HG03439 (cell line): Measurements from ENCODE around the gene OSTF1.

Experiments
- ATAC-seq: cut with Tn5 transposase; IDR thresholded peaks from one replicate; pipeline ENCODE4 v1.9.1; 2021; ENCODE audit warnings: mild to moderate bottlenecking, moderate library complexity; ENCODE audit not compliant: unreplicated experiment

Gene OSTF1

GRCh38 chr9:75161116-75161857 is 73.0 kb downstream of the OSTF1 start:
- no peak for ATAC-seq

GRCh38 chr9:75163764-75164163 is 75.5 kb downstream of the OSTF1 start:
- no peak for ATAC-seq

GRCh38 chr9:75164573-75164972 is 76.3 kb downstream of the OSTF1 start:
- ATAC-seq, result no peak

GRCh38 chr9:75167281-75167680 is 79.0 kb downstream of the OSTF1 start:
- ATAC-seq, result no peak

- ATAC-seq, result no peak
Measured at GRCh38 chr9:75168270-75169178, 80.2 kb downstream of the OSTF1 start.

GRCh38 chr9:75169623-75170022 is 81.3 kb downstream of the OSTF1 start:
- no peak for ATAC-seq

- no peak for ATAC-seq
Measured at GRCh38 chr9:75170898-75171360, 82.6 kb downstream of the OSTF1 start.

- ATAC-seq, result no peak
Measured at GRCh38 chr9:75175395-75175794, 87.1 kb downstream of the OSTF1 start.

GRCh38 chr9:75176037-75176436 is 87.7 kb downstream of the OSTF1 start:
- ATAC-seq, result no peak

- ATAC-seq, result no peak
Measured at GRCh38 chr9:75181750-75182149, 93.4 kb downstream of the OSTF1 start.

- ATAC-seq, result no peak
Measured at GRCh38 chr9:75183306-75183705, 95.0 kb downstream of the OSTF1 start.

GRCh38 chr9:75184471-75184870 is 96.2 kb downstream of the OSTF1 start:
- ATAC-seq, result no peak

GRCh38 chr9:75185585-75186170 is 97.4 kb downstream of the OSTF1 start:
- no peak for ATAC-seq

GRCh38 chr9:75186767-75187380 is 98.6 kb downstream of the OSTF1 start:
- ATAC-seq, result no peak

GRCh38 chr9:75188756-75189155 is 100.4 kb downstream of the OSTF1 start:
- ATAC-seq, result no peak

GRCh38 chr9:75190762-75191161 is 102.4 kb downstream of the OSTF1 start:
- ATAC-seq, result no peak
